ENCODE data around the gene MYBPC1. TPM values are rescaled to one million over a fixed set of nuclear protein-coding genes. Genes with fewer than 3 reads are reported as not detected.

The MYBPC1 gene
- total and polyA plus RNA-seq, 2 of the 13 experiments (the other 11 are each of a cell fraction or from before 2014, with no cell fraction given) = 0.31 to 0.53 TPM

GRCh38 chr12:101592448-101592847 is 2.3 kb upstream of the MYBPC1 start (continued):
- TF ChIP-seq, protein P1, sequence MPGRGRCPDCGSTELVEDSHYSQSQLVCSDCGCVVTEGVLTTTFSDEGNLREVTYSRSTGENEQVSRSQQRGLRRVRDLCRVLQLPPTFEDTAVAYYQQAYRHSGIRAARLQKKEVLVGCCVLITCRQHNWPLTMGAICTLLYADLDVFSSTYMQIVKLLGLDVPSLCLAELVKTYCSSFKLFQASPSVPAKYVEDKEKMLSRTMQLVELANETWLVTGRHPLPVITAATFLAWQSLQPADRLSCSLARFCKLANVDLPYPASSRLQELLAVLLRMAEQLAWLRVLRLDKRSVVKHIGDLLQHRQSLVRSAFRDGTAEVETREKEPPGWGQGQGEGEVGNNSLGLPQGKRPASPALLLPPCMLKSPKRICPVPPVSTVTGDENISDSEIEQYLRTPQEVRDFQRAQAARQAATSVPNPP (CRISPR knock-in tag; IDR thresholded peaks at IDR 0.05) = no peak
- TF ChIP-seq TARDBP (CRISPR knock-in tag; IDR thresholded peaks at IDR 0.05) (no peak), HNF4G (IDR thresholded peaks at IDR 0.05; ENCODE audit: borderline replicate concordance, low read depth, low read length) (0 out of 2 replicates have a peak, but pooled peaks have one; percentile 34), HNF4G (CRISPR knock-in tag; IDR thresholded peaks at IDR 0.05; ENCODE audit: borderline replicate concordance, low read depth) (no peak), CREB1 (IDR thresholded peaks at IDR 0.05) (no peak), CREB1 (CRISPR knock-in tag; IDR thresholded peaks at IDR 0.05) (0 out of 2 replicates have a peak, but pooled peaks have one; percentile 25), ZNF841 (CRISPR knock-in tag; IDR thresholded peaks at IDR 0.05; ENCODE audit: borderline replicate concordance) (no peak), FOXA3 (CRISPR knock-in tag; IDR thresholded peaks at IDR 0.05) (peak; percentile 16; the same call in 1 of the 2 replicates), ZFP37 (CRISPR knock-in tag; IDR thresholded peaks at IDR 0.05; ENCODE audit: borderline replicate concordance) (no peak), ZNF329 (CRISPR knock-in tag; IDR thresholded peaks at IDR 0.05; ENCODE audit: low read depth) (no peak), WIZ (CRISPR knock-in tag; IDR thresholded peaks at IDR 0.05) (no peak), MEIS2 (CRISPR knock-in tag; IDR thresholded peaks at IDR 0.05) (no peak), ZKSCAN5 (CRISPR knock-in tag; IDR thresholded peaks at IDR 0.05) (no peak), TCF12 (IDR thresholded peaks at IDR 0.05) (no peak), TCF12 (CRISPR knock-in tag; IDR thresholded peaks at IDR 0.05) (no peak), ZHX2 (IDR thresholded peaks at IDR 0.05; ENCODE audit: low read depth) (no peak), ZHX2 (CRISPR knock-in tag; IDR thresholded peaks at IDR 0.05; ENCODE audit: borderline replicate concordance) (no peak), ZNF605 (CRISPR knock-in tag; IDR thresholded peaks at IDR 0.05) (no peak), CEBPG (CRISPR knock-in tag; IDR thresholded peaks at IDR 0.05) (peak; percentile 50), MYC (CRISPR knock-in tag; IDR thresholded peaks at IDR 0.05; ENCODE audit: borderline replicate concordance) (no peak)
- TF ChIP-seq, protein P2, sequence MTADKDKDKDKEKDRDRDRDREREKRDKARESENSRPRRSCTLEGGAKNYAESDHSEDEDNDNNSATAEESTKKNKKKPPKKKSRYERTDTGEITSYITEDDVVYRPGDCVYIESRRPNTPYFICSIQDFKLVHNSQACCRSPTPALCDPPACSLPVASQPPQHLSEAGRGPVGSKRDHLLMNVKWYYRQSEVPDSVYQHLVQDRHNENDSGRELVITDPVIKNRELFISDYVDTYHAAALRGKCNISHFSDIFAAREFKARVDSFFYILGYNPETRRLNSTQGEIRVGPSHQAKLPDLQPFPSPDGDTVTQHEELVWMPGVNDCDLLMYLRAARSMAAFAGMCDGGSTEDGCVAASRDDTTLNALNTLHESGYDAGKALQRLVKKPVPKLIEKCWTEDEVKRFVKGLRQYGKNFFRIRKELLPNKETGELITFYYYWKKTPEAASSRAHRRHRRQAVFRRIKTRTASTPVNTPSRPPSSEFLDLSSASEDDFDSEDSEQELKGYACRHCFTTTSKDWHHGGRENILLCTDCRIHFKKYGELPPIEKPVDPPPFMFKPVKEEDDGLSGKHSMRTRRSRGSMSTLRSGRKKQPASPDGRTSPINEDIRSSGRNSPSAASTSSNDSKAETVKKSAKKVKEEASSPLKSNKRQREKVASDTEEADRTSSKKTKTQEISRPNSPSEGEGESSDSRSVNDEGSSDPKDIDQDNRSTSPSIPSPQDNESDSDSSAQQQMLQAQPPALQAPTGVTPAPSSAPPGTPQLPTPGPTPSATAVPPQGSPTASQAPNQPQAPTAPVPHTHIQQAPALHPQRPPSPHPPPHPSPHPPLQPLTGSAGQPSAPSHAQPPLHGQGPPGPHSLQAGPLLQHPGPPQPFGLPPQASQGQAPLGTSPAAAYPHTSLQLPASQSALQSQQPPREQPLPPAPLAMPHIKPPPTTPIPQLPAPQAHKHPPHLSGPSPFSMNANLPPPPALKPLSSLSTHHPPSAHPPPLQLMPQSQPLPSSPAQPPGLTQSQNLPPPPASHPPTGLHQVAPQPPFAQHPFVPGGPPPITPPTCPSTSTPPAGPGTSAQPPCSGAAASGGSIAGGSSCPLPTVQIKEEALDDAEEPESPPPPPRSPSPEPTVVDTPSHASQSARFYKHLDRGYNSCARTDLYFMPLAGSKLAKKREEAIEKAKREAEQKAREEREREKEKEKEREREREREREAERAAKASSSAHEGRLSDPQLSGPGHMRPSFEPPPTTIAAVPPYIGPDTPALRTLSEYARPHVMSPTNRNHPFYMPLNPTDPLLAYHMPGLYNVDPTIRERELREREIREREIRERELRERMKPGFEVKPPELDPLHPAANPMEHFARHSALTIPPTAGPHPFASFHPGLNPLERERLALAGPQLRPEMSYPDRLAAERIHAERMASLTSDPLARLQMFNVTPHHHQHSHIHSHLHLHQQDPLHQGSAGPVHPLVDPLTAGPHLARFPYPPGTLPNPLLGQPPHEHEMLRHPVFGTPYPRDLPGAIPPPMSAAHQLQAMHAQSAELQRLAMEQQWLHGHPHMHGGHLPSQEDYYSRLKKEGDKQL (CRISPR knock-in tag; IDR thresholded peaks at IDR 0.05; ENCODE audit: low read depth) = no peak
